ENCODE results near the gene DKC1.

- TF ChIP-seq POLR2AphosphoS5 (IDR thresholded peaks at IDR 0.05; ENCODE audit: borderline replicate concordance, low read depth, low read length) (no peak), EZH2 (IDR thresholded peaks at IDR 0.05) (no peak)
These were observed 20.1 kb upstream of the DKC1 start for GRCh38 chrX:154742613-154743012.

Data from SK-N-MC (cell line).